ENCODE data around the gene GOLGA6B.
"Not testable (repeated sequence)": the region's sequence is repeated elsewhere in the genome, so short reads cannot be mapped to it uniquely, and the experiment has no call there.

Gene GOLGA6B

GRCh38 chr15:72654397-72654796 is at the start of gene GOLGA6B:
GOLGA6B (plus strand) TSS chr15:72654697; CDS start chr15:72654738, 41 bp downstream.
- DNase-seq (ENCODE audit: low read depth in 2 of 2): not testable (repeated sequence)

- DNase-seq (ENCODE audit: low read depth in 2 of 2): no peak
Observed at GRCh38 chr15:72604794-72605193, 49.7 kb upstream of the GOLGA6B start.

GRCh38 chr15:72608084-72608483 is 46.4 kb upstream of the GOLGA6B start:
- DNase-seq (ENCODE audit: low read depth in 2 of 2): not testable (repeated sequence)

- DNase-seq (ENCODE audit: low read depth in 2 of 2): no peak
Observed at GRCh38 chr15:72609862-72610261, 44.6 kb upstream of the GOLGA6B start.

- DNase-seq (ENCODE audit: low read depth in 2 of 2): not testable (repeated sequence)
Observed at GRCh38 chr15:72612324-72612723, 42.2 kb upstream of the GOLGA6B start.

- DNase-seq (ENCODE audit: low read depth in 2 of 2): no peak
Observed at GRCh38 chr15:72614810-72615532, 39.5 kb upstream of the GOLGA6B start.

- DNase-seq (ENCODE audit: low read depth in 2 of 2): not testable (repeated sequence)
Observed at GRCh38 chr15:72615533-72616233, 38.8 kb upstream of the GOLGA6B start.

GRCh38 chr15:72616491-72617210 is 37.8 kb upstream of the GOLGA6B start:
- no peak for DNase-seq (ENCODE audit: low read depth in 2 of 2)

- not testable (repeated sequence) for DNase-seq (ENCODE audit: low read depth in 2 of 2)
Observed at GRCh38 chr15:72623854-72624253, 30.6 kb upstream of the GOLGA6B start.

- DNase-seq (ENCODE audit: low read depth in 2 of 2): not testable (repeated sequence)
Observed at GRCh38 chr15:72626153-72626552, 28.3 kb upstream of the GOLGA6B start.

GRCh38 chr15:72628249-72629067 is 26.0 kb upstream of the GOLGA6B start:
- DNase-seq (ENCODE audit: low read depth in 2 of 2): not testable (repeated sequence)

GRCh38 chr15:72629068-72629570 is 25.4 kb upstream of the GOLGA6B start:
- not testable (repeated sequence) for DNase-seq (ENCODE audit: low read depth in 2 of 2)

GRCh38 chr15:72636519-72637282 is 17.8 kb upstream of the GOLGA6B start:
- DNase-seq (ENCODE audit: low read depth in 2 of 2): peak in 1 of 2 donors; percentile 17

GRCh38 chr15:72639759-72640483 is 14.6 kb upstream of the GOLGA6B start:
- DNase-seq (ENCODE audit: low read depth in 2 of 2): not testable (repeated sequence)

- DNase-seq (ENCODE audit: low read depth in 2 of 2): not testable (repeated sequence)
Observed at GRCh38 chr15:72642271-72642670, 12.2 kb upstream of the GOLGA6B start.

GRCh38 chr15:72648631-72649253 is 5.8 kb upstream of the GOLGA6B start:
- DNase-seq (ENCODE audit: low read depth in 2 of 2): not testable (repeated sequence)

- DNase-seq (ENCODE audit: low read depth in 2 of 2): not testable (repeated sequence)
Observed at GRCh38 chr15:72656014-72656413, 1.5 kb downstream of the GOLGA6B start.

GRCh38 chr15:72661081-72661480 is 6.6 kb downstream of the GOLGA6B start:
- DNase-seq (ENCODE audit: low read depth in 2 of 2): not testable (repeated sequence)

- not testable (repeated sequence) for DNase-seq (ENCODE audit: low read depth in 2 of 2)
Observed at GRCh38 chr15:72663931-72664330, 9.4 kb downstream of the GOLGA6B start.

Data from stimulated activated CD8-positive, alpha-beta memory T cell treated with anti-CD3 and anti-CD28 coated beads, Interleukin-15, amount 100 ng/mL, for 4 hours (primary cell).